ENCODE measurements around the gene HECW1. TPM values are rescaled to one million over a fixed set of nuclear protein-coding genes. Genes with fewer than 3 reads are reported as not detected.

HECW1 gene
- total and polyA plus RNA-seq, 10 of the 15 experiments (the other 5 are each of a cell fraction or from before 2014, with no cell fraction given): under 0.01 to 0.31 (median 0.04) TPM; not detected in 3

DNA sequence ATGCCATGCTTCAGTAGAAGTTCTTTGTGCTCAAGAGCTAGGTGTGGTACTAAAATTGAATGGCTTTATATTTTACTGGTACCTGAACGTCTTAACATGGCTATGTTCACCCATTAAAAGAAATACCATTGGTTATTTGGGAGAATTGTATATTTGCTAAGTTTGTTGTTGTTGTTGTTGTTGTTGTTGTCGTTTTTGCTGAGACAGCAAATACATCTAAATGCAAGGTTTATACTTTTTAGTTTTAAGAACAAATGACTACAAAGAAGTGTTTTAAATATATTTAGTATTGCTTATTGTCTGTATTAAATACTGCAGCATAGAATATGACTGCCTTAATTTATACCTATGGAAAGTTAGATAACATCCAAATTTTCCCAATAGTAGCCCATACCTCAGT is 66.9 kb downstream of the HECW1 start:
- no TSS peak for BruUV-seq (replicated peaks)
- ChIA-PET SMC1A (ENCODE audit: uncharacterized antibody, unreplicated experiment) (no interaction called here), CTCF (interaction anchor here (1.6 to 1.7 kb wide), 2 partner anchors 121 to 260 kb away, joined by 3 to 9 read pairs; no protein-coding TSS in a partner anchor), RAD21 (ENCODE audit: unreplicated experiment) (interaction anchor here (1.1 kb wide), 1 partner anchor 9 kb away, joined by 3 read pairs; no protein-coding TSS in a partner anchor), POLR2A (no interaction called here)
- Histone ChIP-seq H3K9ac (ENCODE audit: control insufficient read depth, insufficient read depth, low read length) (no peak overlapping the region), H3K27me3 (replicated peaks in 1 of 2; ENCODE audit: control insufficient read depth in 2 of 2, insufficient read depth in 2 of 2, low read length in 1 of 2) (no peaks in the 10 kb centered on the region), H3K4me1 (ENCODE audit: control insufficient read depth, insufficient read depth, low read length) (no peaks in the 10 kb centered on the region), H3K79me2 (ENCODE audit: control insufficient read depth, insufficient read depth, low read length) (no peaks in the 10 kb centered on the region), H3K9me3 (replicated peaks; ENCODE audit: control insufficient read depth, insufficient read depth, low read length) (no peaks in the 10 kb centered on the region; the same call in 2 of the 3 replicates), H3K4me3 (no peak overlapping the region), H3K27ac (ENCODE audit: control insufficient read depth, insufficient read depth) (no peak overlapping the region), H4K20me1 (ENCODE audit: control insufficient read depth, insufficient read depth) (no peaks in the 10 kb centered on the region), H3K4me2 (ENCODE audit: control insufficient read depth, insufficient read depth) (no peak overlapping the region), H3K36me3 (ENCODE audit: control insufficient read depth in 2 of 2, insufficient read depth in 2 of 2, low read length in 1 of 2) (no peaks in the 10 kb centered on the region), H2AFZ (ENCODE audit: control insufficient read depth, low read depth, low read length) (no peak overlapping the region)
- TF ChIP-seq KLF5 (IDR thresholded peaks at IDR 0.05; ENCODE audit: partially characterized antibody) (no peak), ZBED1 (IDR thresholded peaks at IDR 0.05; ENCODE audit: borderline replicate concordance) (no peak), ZNF24 (IDR thresholded peaks at IDR 0.05) (no peak), EZH2 (IDR thresholded peaks at IDR 0.05; ENCODE audit: borderline replicate concordance, control insufficient read depth, low read depth, low read length) (no peak), MXI1 (IDR thresholded peaks at IDR 0.05; ENCODE audit: low read depth, low read length) (no peak), POLR2AphosphoS2 (IDR thresholded peaks at IDR 0.05; ENCODE audit: low read depth, low read length) (no peak), DPF2 (IDR thresholded peaks at IDR 0.05) (no peak), MTA2 (IDR thresholded peaks at IDR 0.05; ENCODE audit: low read depth) (no peak), ZSCAN29 (IDR thresholded peaks at IDR 0.05) (no peak), JUND (IDR thresholded peaks at IDR 0.05; ENCODE audit: low read depth, low read length) (no peak), STAT3 (IDR thresholded peaks at IDR 0.05; ENCODE audit: low read depth, low read length) (no peak), CREM (IDR thresholded peaks at IDR 0.05; ENCODE audit: low read depth) (no peak)
- TF ChIP-seq, protein P1, sequence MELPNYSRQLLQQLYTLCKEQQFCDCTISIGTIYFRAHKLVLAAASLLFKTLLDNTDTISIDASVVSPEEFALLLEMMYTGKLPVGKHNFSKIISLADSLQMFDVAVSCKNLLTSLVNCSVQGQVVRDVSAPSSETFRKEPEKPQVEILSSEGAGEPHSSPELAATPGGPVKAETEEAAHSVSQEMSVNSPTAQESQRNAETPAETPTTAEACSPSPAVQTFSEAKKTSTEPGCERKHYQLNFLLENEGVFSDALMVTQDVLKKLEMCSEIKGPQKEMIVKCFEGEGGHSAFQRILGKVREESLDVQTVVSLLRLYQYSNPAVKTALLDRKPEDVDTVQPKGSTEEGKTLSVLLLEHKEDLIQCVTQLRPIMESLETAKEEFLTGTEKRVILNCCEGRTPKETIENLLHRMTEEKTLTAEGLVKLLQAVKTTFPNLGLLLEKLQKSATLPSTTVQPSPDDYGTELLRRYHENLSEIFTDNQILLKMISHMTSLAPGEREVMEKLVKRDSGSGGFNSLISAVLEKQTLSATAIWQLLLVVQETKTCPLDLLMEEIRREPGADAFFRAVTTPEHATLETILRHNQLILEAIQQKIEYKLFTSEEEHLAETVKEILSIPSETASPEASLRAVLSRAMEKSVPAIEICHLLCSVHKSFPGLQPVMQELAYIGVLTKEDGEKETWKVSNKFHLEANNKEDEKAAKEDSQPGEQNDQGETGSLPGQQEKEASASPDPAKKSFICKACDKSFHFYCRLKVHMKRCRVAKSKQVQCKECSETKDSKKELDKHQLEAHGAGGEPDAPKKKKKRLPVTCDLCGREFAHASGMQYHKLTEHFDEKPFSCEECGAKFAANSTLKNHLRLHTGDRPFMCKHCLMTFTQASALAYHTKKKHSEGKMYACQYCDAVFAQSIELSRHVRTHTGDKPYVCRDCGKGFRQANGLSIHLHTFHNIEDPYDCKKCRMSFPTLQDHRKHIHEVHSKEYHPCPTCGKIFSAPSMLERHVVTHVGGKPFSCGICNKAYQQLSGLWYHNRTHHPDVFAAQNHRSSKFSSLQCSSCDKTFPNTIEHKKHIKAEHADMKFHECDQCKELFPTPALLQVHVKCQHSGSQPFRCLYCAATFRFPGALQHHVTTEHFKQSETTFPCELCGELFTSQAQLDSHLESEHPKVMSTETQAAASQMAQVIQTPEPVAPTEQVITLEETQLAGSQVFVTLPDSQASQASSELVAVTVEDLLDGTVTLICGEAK (IDR thresholded peaks at IDR 0.05; ENCODE audit: borderline replicate concordance): no peak
- TF ChIP-seq, protein P2, sequence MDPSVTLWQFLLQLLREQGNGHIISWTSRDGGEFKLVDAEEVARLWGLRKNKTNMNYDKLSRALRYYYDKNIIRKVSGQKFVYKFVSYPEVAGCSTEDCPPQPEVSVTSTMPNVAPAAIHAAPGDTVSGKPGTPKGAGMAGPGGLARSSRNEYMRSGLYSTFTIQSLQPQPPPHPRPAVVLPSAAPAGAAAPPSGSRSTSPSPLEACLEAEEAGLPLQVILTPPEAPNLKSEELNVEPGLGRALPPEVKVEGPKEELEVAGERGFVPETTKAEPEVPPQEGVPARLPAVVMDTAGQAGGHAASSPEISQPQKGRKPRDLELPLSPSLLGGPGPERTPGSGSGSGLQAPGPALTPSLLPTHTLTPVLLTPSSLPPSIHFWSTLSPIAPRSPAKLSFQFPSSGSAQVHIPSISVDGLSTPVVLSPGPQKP (IDR thresholded peaks at IDR 0.05; ENCODE audit: low read depth, low read length): no peak
- FAIRE-seq: no peak
- DNase-seq (ENCODE audit: low read depth, low spot score): no peak
- intact Hi-C loops (cut with micrococcal nuclease; ENCODE audit: unreplicated experiment) (no loop called here), in situ Hi-C loops (cut with MboI) (no loop called here)
- ATAC-seq: no peak
- 0% methylated on average over 2 of the region's 2 CpGs for WGBS (ENCODE audit: insufficient coverage, insufficient replicate concordance, low lambda C conversion rate, missing lambda C conversion rate)

Data from GM12878 (cell line).